NCI-H526 (cell line): ENCODE measurements around the gene LTBP3.
"Not testable (repeated sequence)": the region's sequence is repeated elsewhere in the genome, so short reads cannot be mapped to it uniquely, and the experiment has no call there.

Experiments
- DNase-seq, 2 experiments: peaks; one replicate each; lab custom pipeline; 2025; lab: John Stamatoyannopoulos, UW

The LTBP3 gene

GRCh38 chr11:65536412-65537295 lies 21.5 kb downstream of the LTBP3 start:
- no peak for DNase-seq

DNA sequence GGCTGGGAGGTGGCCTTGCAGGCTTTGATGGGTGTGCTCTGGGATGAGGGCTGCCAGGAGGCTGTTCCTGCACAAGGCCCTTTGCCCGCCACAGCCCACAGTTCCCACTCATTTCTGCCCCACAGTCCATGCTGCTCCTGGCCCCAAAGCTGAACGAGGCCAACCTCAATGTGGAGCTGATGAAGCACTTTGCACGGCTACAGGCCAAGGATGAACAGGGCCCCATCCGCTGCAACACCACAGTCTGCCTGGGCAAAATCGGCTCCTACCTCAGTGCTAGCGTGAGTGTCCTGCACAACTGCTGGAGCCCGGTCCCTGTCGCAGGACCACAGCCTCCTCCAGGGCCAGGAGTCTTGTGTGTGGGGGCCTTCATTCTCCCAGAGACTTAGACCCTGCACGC lies 23.1 kb downstream of the LTBP3 start:
- no peak for DNase-seq

- DNase-seq = no peak
Measured at GRCh38 chr11:65532388-65533064, 25.6 kb downstream of the LTBP3 start.

- DNase-seq = peak; percentile 9 to 46
Measured at GRCh38 chr11:65530157-65530496, 28.0 kb downstream of the LTBP3 start.

- DNase-seq = no peak
Measured at GRCh38 chr11:65529475-65530156, 28.5 kb downstream of the LTBP3 start.

DNA sequence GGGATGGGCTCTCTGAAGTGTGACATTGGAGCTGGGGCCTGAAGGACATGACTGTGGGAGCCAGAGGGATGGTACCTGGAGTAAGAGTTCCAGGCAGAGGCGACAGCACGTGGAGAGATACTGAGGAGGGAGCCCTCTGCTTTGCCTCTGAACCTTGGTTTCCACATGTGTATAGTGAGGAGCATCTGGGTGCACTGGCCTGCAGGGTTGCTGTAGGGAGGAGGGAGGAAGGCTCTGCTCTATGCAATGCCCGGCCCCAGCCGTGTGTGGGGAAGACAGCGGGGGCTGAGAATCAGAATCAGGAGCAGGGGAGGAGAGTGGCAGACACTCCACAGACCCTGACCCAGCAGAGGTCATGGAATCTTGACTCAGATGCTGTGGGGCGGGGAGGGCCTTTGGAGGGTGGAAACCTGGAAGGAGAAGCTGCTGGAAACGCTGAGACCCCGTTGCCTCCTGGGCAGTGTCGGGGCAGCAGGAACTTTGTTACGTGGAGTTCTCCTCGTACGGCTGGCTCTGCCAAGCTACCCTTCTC lies 29.3 kb downstream of the LTBP3 start:
- DNase-seq = no peak

- no peak for DNase-seq
Measured at GRCh38 chr11:65526744-65527143, 31.4 kb downstream of the LTBP3 start.

DNA sequence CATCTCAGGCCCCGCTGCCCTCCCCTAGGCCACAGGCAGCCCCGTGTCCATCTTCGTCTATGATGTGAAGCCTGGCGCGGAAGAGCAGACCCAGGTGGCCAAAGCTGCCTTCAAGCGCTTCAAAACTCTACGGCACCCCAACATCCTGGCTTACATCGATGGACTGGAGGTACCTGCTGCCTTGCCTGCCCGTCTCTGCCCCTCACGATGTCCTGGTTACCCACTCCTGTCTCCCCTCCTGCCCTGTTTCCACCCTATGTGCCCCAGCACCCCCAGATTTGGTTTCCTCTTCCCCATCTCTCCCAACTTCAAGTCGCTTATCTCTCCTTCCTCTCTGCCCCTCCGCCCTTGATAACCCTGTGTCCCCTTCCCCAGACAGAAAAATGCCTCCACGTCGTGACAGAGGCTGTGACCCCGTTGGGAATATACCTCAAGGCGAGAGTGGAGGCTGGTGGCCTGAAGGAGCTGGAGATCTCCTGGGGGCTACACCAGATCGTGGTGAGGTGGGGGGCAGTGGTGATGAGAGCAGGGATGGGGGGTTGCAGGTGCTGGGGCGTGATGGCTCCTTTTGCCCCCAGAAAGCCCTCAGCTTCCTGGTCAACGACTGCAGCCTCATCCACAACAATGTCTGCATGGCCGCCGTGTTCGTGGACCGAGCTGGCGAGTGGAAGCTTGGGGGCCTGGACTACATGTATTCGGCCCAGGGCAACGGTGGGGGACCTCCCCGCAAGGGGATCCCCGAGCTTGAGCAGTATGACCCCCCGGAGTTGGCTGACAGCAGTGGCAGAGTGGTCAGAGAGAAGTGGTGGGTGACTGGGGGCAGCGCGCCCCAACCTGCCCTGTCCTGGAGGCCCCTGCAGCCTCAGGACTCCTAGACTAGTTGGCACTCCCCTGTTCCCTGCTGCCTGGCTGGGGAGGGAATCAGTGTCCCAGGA lies 32.3 kb downstream of the LTBP3 start:
- peak in 1 of 2 experiments; percentile 60 for DNase-seq

GRCh38 chr11:65524741-65525545 lies 33.2 kb downstream of the LTBP3 start, which contains the start of gene SCYL1:
Gene SCYL1 (plus strand): TSS chr11:65525083. CDS start chr11:65525154, 71 bp downstream.
- DNase-seq = peak; percentile 29 to 83

DNA sequence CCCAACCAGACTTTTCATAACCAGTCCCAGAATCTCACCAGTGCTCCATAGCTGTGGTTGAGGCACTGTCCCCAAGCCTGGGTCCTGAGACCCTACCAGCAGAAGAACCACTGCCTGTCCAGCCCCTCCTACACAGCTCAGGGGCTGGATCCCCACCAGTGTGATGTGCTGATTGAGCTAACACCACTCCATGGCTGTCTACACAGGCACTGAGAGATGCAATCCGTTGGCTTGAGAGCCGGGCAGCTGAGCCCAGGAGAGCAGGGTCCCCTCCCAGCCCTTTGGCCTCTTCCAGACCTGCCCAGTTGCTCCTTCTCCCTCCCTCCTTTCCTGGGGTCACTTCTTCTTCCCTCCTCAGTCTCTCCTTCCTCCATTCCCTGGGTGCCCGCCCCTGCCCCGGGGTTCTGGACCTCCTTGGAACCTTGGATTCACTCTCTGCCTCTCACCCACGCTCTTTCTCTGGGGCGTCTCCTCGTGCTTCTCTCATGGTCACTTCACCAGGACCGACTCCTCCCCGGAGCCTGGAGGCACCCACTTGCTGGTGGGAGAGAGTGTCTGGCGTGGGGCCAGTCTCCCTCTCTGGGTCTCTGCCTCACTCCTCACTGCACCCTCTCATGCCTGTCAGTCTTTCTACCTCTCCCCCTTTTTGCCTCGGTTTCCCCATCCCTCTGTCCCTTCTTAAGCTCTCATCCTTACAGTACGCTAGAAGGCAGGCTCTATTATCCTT lies 34.0 kb downstream of the LTBP3 start:
- DNase-seq = peak in 1 of 2 experiments; percentile 58

- not testable (repeated sequence) for DNase-seq
Measured at GRCh38 chr11:65523631-65523968, 34.6 kb downstream of the LTBP3 start.

DNA sequence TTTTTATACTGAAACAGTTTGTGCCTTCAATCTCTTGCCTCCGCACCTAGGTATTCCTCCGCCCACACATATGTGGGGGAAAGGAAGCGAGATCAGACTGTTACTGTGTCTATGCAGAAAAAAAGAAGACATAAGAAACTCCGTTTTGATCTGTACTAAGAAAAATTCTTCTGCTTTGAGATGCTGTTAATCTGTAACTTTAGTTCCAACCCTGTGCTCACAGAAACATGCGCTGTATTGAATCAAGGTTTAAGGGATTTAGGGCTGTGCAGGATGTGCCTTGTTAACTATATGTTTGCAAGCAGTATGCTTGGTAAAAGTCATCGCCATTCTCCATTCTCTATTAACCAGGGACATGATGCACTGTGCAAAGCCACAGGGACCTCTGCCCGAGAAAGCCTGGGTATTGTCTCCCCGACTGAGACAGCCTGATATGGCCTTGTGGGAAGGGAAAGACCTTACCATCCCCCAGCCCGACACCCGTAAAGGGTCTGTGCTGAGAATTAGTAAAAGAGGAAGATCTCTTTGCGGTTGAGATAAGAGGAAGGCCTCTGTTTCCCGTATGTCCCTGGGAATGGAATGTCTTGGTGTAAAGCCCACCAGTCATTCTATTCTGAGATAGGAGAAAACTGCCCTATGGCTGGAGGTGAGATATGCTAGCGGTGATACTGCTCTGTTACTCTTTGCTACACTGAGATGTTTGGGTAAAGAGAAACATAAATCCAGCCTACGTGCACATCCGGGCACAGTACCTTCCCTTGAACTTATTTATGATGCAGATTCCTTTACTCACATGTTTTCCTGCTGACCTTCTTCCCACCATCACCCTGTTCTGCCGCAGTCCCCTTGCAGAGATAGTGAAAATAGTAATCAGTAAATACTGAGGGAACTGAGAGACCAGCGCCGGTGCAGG lies 35.2 kb downstream of the LTBP3 start:
- DNase-seq = not testable (repeated sequence)

DNA sequence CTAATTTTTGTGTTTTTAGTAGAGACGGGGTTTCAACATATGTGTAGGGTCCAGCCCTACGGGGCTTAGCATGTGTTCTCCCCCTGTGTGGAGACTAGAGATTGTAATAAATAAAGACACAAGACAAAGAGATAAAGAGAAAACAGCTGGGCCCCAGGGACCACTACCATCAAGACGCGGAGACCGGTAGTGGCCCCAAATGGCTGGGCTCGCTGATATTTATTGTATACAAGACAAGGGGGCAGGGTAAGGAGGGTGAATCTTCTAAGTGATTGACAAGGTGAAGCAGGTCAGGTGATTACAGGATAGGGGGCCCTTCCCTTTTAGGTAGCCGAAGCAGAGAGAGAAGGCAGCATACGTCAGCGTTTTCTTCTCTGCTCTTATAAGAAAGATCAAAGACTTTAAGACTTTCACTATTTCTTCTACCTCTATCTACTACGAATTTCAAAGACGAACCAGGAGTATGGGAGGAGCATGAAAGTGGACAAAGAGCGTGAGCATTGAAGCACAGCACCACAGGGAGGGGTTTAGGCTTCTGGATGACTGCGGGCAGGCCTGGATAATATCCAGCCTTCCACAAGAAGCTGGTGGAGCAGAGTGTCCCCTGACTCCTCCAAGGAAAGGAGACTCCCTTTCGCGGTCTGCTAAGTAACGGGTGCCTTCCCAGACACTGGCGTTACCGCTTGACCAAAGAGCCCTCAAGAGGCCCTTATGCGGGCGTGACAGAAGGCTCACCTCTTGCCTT lies 36.2 kb downstream of the LTBP3 start:
- not testable (repeated sequence) for DNase-seq

GRCh38 chr11:65518941-65519549 lies 39.1 kb downstream of the LTBP3 start:
- not testable (repeated sequence) for DNase-seq

DNA sequence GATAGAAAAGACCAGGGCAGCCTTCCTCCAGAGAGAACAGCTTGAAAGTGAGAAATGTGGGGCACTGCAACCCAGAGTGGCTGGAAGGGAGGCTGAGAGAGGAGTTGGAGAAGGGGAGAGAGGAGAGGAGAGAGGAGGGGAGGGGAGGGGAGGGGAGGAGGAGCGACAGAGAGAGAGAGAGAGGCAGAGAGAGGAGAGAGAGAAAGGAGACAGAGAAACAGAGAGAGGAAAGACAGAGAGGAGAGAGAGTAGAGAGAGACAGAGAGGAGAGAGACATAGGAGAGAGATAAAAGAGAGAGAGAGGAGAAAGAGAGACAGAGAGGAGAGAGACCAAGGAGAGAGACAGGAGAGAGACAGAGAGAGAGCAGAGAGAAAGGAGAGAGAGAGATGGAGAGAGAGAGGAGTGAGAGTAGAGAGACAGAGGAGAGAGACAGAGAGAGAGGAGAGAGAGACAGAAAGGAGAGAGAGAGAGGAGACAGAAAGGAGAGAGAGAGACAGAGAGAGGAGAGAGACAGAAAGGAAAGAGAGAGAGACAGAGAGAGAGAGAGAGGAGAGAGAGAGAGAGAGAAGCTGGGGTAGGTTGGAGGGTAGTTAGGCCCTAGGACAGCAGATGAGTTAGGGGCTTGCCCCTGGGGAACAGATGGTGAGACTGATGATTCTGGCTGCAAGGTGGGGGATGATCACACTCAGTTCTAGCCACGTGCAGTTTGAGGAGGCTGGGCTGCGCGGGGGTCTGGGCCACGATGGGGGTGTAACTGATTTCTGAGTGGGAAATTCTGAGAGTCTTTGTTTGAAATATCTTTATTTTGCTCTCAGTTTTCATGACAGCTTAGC lies 41.8 kb downstream of the LTBP3 start:
- no peak for DNase-seq

DNA sequence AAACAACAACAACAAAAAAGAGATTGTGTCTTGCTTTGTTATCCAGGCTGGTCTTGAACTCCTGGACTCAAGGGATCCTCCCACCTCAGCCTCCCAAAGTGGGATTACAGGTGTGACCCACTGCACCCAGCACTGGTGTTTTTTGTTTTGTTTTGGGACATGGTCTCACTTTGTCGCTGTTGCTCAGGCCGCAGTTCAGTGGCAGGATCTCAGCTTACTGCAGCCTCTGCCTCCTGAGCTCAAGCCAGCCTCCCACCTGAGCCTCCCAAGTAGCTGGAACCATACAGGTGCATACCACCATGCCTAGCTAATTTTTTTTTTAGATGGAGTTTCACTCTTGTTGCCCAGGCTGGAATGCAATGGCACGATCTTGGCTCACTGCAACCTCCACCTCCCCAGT lies 45.8 kb downstream of the LTBP3 start:
- not testable (repeated sequence) for DNase-seq
